Stimulated activated CD8-positive, alpha-beta memory T cell treated with anti-CD3 and anti-CD28 coated beads, Interleukin-15, amount 100 ng/mL, for 24 hours (primary cell): Measurements from ENCODE around the gene RASSF5.

Source experiments
- DNase-seq: peaks from one replicate; pipeline ENCODE4 v3.0.0-alpha.2; 2020; ENCODE audit warnings: low read depth

RASSF5 gene

DNA sequence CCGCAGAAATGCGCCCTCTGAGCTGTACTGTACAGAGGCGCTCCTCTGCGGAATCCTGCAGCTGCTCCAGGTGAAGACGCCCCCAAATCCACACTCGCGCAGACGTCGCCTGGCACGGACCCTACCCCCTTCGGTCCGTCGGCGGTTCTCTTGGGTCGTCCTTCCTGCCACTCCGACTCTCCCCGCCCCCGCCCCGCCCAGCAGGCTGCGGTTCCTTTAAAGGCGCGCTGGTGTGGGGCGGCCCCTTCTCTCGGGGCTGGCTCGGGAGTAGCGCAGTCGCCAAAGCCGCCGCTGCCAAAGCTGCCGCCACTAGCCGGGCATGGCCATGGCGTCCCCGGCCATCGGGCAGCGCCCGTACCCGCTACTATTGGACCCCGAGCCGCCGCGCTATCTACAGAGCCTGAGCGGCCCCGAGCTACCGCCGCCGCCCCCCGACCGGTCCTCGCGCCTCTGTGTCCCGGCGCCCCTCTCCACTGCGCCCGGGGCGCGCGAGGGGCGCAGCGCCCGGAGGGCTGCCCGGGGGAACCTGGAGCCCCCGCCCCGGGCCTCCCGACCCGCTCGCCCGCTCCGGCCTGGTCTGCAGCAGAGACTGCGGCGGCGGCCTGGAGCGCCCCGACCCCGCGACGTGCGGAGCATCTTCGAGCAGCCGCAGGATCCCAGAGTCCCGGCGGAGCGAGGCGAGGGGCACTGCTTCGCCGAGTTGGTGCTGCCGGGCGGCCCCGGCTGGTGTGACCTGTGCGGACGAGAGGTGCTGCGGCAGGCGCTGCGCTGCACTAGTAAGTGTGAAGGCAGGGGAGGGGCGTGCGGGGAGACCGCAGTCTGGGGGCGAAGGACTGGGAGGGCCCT is at the start of gene RASSF5:
Gene RASSF5 (plus strand): TSS at position 248 of the 846 bp plus-strand sequence. CDS start 72 bp downstream, at position 320.
- DNase-seq, result peak; percentile 71

- DNase-seq, result no peak
These were observed 47.6 kb upstream of the RASSF5 start for GRCh38 chr1:206459703-206460102.

- no peak for DNase-seq
These were observed 46.4 kb upstream of the RASSF5 start for GRCh38 chr1:206460836-206461426.

GRCh38 chr1:206461602-206462455 is 45.5 kb upstream of the RASSF5 start:
- DNase-seq, result peak; percentile 39

DNA sequence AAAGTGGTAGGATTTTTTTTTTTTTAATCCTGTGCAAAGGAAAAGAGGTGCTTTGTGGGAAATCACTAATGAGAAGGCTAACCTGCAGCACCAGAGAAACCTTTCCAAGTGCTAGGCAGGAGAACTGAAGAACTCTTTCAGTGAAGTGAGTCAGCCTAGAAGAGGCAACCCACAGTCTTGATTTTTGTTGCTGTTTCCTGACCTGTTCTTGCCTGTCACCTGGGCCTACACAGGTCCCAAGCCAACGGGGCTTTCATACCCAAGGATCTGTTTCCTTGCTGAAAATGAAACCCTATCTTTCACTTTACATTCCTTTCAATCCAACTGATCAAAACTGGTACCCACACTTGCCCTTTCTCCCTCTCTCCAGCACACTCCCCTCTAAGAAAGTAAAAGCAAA is 44.2 kb upstream of the RASSF5 start:
- no peak for DNase-seq

- no peak for DNase-seq
These were observed 43.4 kb upstream of the RASSF5 start for GRCh38 chr1:206463911-206464310.

DNA sequence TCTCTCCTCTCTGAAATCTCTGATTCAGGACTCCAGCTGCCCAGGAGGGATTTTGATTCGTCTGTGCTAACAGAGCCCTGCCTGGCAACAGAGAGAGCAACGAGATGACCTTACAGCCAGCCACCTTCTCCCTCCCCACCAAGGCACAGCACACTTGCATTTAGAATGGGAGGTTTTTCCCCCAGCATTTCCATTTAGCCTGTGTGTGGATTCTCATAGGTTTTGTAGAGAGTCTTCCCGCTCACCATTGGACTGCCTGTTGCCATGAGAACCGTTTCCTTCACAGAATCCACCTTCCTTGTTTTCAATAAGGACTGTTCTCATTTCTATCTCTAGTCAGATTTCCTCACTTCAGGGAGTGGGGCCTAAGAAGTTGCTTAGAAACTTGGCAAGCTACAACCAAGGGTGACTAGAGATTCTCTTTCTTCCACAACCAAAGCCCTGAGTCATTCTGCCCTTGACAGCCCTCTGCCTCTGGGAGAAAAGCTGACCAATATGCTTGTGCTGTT is 42.8 kb upstream of the RASSF5 start:
- no peak for DNase-seq

- DNase-seq, result no peak
These were observed 41.4 kb upstream of the RASSF5 start for GRCh38 chr1:206465951-206466350.

DNA sequence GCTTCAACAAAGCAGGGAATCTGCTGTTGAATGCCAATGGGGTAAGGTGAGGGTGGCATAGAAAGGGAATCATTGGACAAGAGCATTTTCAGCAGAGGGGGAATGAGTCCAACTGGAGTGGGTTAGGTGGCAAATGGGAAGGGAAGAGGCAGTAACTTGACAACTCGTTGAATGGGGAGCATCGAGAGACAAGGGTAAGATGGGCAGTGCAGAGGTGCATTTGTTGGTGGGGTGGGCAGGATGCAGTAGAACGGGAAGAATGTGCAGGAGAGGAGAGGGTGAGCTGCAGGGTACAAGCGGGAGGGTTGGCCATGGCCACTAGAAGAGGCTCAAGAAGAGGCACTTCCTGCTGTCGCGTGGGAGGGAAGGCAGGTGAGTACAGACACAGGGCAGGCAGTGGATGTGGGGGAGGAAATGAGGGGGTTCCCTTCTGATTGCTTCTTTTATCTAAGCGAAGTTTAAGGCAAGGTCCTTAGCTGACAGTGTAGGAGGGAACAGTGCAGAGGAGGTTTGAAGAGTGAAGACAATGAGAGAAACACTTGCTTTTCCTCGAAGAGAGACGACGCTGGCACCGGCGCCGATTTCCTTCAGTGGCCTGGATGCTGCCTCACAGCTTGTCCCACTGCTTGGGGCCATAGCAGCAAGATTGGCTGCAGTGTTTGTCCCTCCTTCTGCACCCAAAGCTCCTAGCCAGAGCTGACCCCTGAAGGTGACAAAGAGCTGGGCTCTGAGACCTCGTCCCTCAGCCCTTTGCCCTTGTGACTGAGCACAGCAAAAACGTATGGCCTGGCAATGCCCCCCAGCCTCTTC is 40.3 kb upstream of the RASSF5 start:
- no peak for DNase-seq

DNA sequence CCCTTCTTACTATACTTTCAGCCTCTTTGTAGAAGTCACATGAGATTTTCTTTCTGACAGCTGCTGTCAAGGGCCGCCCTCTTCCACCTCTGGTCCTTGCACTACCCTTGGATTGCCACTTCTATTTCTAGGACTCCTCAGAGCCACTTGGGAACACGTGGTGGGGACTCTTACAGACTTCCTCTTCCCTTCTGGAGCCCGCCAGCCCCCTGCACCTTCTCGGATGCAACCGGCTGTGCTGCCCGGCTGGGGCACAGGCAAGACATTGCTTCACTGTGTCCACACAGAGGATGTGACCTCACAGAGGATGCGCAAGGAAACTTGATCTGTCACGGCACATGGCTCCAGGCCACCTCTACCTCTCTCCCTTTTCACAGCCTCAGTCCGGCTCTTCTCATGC is 39.4 kb upstream of the RASSF5 start:
- no peak for DNase-seq

GRCh38 chr1:206468571-206468970 is 38.8 kb upstream of the RASSF5 start:
- DNase-seq, result no peak

DNA sequence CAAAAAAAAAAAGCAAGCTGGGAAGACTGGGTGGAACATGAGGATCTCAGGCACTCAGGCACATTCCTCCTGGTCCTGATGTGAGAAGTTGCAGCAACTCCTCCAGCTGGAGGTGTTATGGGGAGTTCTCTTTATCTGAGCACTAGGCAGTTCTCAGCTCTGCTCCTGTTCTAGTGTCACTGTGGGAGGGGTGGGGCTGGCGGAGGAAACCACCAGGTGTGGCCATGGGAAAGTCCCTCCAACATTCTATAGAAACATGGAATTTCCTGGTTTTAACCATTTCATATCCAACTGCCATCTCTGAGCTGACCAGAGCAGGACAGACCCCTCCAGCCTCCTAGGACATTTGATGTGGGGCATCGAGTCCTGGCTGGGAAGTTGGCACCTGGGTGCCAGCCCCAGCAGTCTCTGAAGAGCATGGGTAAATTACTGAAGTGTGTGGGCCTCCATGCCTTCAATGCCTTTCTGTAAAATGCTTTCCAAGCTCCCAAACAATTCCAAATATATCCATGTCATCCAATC is 37.9 kb upstream of the RASSF5 start:
- DNase-seq, result no peak

DNA sequence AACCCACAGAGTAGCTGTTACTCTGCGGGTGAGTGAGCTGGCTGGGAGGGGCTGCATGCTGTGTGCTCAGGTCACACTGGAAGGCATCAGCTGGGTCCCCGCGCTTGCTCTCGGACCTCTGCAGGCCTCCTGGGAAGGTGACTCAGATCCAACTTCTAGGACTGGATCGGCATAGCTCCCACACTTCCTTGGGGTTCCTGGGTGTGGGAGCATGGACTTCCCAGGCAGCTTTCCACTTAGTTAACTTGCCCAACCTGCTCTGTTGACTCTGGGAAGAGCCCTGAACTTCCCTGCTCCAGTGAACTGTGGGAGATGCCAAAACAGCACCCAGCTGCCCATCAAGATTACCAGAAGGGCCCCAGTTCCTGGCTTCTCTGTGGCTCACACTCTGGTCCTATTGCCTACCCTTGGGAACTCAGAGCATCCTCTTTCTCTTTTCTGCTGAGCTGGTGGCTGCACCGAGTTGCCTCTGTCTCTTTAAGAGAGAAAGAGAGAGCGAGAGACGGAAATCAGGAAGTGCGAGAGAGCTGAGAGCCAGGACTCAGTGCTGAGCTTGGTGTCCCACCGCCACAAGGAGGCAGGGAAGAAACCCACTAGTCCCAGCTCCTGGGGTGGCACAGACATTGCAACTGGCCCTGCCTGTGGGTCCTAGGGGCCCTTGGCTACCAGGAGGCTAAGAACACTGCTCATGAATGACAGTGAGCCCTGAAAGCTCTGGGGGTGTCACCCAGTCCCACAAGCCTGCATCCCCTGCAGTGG is 37.2 kb upstream of the RASSF5 start, which contains the start of gene IKBKE:
Gene IKBKE (plus strand): TSS at position 544 of the 759 bp plus-strand sequence. CDS start 2,752 bp downstream, outside the sequence.
- DNase-seq, result no peak

DNA sequence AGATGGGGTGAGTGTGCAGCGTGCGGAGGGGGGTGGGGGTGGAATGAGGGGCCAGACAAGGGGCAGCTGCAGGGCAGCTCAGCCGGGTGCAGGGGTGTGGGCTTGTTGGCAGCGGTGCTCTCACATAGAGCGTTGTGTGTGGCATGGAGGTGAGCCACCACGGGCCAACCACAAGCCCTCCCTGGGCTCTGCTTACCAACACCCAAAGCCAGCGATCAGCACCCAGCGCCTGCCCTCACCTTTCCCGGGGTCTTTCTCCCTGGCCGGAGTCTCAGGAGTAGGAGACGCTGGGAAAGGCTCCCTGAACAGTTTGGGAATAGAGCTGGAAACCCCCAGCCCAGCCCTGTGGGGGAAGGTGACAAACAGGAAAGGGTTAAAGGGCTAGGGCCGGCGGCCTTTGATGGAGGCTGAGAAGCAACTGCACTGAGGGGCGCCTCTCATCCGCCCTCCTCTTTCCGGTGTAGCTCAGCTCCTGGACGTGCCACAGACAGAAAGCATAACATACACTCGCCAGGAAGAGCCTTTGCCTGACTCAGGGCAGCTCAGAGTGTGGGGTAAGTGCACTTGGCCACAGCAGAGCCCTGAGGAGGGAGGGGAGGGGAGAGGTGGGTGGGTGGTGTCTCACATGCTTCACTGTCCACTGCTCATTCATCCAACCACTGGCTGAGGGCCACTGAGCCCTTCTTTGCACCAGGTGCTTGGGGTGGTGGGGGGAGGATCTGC is 36.5 kb upstream of the RASSF5 start:
- DNase-seq, result no peak

DNA sequence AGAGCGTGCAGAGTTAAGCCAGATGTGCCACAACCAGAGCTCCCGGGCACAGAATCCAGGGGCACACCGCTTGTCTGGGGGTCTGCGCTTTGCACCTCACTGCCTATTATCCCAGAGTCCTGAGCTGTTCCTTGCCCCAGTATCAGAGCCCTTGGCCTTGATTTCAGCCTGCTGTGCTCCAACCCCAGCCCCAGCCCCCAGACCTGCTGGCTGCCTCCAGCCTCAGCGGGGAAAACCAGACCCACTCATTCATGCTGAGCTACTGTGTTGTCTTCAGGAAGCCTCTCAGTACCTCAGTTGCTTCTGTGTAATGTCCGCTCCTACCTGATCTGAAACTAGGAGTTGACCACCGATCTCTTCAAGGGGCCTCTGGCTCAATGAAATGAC is 35.9 kb upstream of the RASSF5 start:
- no peak for DNase-seq

DNA sequence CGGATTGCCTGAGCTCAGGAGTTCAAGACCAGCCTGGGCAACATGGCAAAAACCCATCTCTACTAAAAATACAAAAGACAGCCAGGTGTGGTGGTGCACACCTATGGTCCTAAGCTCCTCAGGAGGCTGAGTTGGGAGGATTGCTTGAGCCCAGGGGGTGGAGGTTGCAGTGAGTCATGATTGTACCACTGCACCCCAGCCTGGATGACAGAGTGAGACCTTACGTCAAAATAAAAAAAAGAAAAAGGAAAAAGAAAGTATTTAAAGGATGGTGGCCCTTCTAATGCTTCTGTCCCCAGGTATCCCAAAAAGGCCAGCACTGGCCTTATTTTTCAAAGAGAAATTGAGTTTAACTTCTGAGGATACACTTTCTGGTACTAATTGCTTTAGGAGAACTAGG is 35.3 kb upstream of the RASSF5 start:
- no peak for DNase-seq

- no peak for DNase-seq
These were observed 34.9 kb upstream of the RASSF5 start for GRCh38 chr1:206472454-206472853.

DNA sequence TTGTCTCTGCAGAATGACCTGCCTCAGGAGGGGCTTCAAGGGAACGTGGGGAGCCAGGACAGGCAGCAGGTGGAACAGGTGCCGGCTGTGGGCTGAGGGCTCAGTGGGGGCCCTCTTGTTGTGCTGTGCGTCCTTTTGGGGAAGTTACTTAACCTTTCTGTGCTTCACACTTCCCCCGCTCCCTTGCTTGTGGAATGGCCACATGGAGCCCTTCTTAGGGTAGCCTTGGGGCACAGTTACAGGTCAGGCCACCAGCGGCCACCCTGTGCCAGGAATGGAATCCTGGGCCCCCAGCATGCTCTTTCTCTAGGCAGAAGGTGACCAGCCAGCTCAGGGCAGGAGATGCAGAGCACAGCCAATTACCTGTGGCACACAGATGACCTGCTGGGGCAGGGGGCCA is 34.4 kb upstream of the RASSF5 start:
- no peak for DNase-seq

GRCh38 chr1:206476058-206476457 is 31.3 kb upstream of the RASSF5 start:
- DNase-seq, result no peak

- no peak for DNase-seq
These were observed 30.7 kb upstream of the RASSF5 start for GRCh38 chr1:206476591-206476990.
